Frontal cortex (tissue), 4 donors: ENCODE data around the gene NEDD4. TPM values are rescaled to one million over a fixed set of nuclear protein-coding genes. Genes with fewer than 3 reads are reported as not detected.
"Not testable (repeated sequence)": the region's sequence is repeated elsewhere in the genome, so short reads cannot be mapped to it uniquely, and the experiment has no call there.

ENCODE experiments used
- DNase-seq, 2 donors: peaks; one replicate each; pipeline ENCODE4 v3.0.0; 2012; ENCODE audit warnings: low spot score in 2 of 2
- FAIRE-seq: peaks from 2 replicates; lab custom pipeline; 2012; peaks lifted over from hg19 to GRCh38; lab: Jason Lieb, UNC
- total RNA-seq: library from RNA; depleted of rRNA; stranded (reverse); fragments of >200 nt; gene quantifications from one replicate; pipeline ENCODE4 v1.2.3, GENCODE V29; 2014
- donor health status: control.
- donor health status: control.
- donor health status: control.

The NEDD4 gene
- total RNA-seq, 1 donor from 2014 or later = 5.7 TPM

DNA sequence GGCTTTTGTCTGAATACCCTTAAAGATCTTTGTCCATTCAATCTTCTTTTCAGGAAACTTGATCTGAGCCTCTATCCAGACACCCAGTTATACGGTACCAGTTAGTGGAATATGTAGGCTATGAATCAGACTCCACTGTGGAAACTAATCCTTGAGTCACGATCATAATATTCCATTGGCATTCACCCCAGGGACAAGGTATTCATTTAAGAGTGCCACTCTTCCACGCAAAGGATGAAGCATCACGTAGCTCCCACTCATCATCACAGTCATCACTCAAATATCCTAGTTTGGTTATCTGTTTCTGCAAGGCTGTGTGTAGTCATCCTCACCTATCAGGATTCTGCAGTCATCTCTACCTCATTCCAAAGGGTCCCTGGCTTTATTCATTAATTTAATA lies 85.6 kb downstream of the NEDD4 start:
- DNase-seq (no peak), FAIRE-seq (no peak)

- DNase-seq (no peak), FAIRE-seq (no peak)
Observed at GRCh38 chr15:55902981-55903380, 90.4 kb downstream of the NEDD4 start.

- DNase-seq = no peak
- FAIRE-seq = no peak
Observed at GRCh38 chr15:55900019-55900418, 93.4 kb downstream of the NEDD4 start.

DNA sequence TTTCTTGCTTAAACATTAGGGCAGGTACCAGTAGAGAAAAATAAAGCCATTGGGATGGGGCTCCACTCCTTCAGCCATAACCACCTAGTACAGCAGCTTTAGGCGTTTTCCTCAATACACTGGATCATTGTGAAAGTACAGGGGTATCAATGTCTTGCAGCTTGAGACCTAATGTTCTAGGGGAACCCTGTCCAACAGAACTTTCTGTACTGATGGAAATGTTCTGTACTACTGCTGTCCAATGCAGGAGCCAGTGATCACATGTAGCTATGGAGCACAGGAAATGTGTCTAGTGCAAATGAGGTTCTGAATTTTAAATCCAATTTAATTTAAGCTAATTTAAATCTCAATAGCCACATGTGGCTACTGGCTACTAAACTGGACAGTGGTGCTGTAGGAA lies 93.9 kb downstream of the NEDD4 start:
- DNase-seq (no peak), FAIRE-seq (no peak)

DNA sequence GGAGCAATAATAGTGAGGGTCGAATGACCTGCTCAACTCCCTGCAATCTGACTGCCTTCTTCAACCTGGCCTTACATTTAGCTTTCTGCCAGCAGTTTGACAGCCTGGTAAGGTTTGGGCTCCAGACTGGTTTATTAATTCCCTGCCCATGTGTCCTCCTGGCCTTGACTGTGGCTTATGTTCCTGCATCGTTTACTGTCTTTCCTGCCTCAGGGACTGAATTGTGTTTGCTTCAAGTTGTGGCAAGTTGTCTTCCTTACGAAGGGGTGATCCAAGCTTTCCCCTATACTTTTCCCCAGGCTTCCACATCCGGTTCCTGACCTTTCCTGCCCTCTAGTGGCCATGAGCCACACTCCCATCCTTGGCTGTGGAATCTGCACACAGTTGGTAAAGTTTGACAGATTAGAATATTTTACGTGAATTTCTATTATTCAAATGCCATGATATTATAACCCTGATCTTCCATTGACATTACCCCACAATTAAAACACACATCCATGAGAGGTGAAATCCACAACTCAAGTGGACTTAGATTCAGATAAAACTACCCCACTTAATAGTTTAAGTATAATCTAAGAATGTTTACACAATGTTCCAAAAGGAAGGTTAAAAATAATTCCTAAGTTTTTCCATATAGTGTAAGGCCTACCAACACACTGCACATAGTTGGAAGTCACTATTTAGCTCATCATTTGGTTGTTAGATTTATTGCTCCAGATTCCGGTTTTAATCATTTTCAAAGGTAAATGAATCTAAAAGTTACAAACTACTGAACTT lies 95.7 kb downstream of the NEDD4 start:
- FAIRE-seq (no peak), DNase-seq (peak; percentile 8 to 35)

DNA sequence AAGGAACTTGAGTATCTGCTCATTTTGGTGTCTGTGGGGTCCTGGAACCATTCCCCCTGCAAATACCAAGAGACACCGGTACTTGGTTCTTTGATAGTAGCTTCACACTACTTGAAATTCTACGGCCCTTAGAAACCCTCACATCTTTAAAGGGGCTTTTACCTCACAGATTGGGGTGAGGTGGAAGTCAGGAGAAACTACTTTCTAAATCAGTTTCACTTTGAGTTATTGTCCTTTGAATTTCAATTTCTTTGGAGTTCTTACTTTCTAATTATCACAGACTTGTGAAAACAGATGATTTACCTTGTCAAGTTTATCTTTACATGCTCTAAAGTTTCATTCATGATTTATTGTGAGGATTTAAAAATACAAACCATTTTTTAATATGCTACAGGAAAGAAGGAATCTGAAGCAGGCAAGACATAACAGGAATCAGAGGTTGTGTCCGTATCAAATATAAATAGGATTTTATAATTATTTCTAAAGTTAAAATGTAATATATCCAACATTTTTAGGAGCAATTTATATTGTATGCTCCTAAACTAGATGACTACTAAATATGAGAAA lies 98.9 kb downstream of the NEDD4 start:
- FAIRE-seq = no peak

GRCh38 chr15:55893852-55894251 lies 99.6 kb downstream of the NEDD4 start:
- no peak for DNase-seq
- no peak for FAIRE-seq

More for the DNA sequence above, 98.9 kb downstream of the NEDD4 start:
- no peak for DNase-seq

DNA sequence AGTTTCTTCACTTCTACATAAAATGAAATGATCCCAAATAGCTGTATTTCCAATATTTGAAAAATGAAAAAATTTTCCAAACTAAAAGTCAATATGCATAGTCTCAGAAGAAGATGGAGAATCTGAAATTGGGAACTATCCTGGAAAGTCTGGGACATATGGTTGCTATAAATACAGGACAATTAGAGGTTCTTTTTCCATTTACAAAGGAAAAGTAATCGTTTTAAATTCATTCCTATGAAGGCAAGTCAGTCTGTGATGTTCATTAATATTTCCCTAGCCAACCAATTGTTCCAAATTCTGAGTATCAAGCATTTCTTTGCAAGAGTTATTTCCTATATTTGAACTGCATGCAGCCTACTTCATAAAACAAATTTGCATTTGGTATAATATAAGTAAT lies 102.2 kb downstream of the NEDD4 start:
- FAIRE-seq (no peak), DNase-seq (no peak)

GRCh38 chr15:55884223-55884622 lies 109.2 kb downstream of the NEDD4 start:
- DNase-seq (no peak), FAIRE-seq (no peak)

DNA sequence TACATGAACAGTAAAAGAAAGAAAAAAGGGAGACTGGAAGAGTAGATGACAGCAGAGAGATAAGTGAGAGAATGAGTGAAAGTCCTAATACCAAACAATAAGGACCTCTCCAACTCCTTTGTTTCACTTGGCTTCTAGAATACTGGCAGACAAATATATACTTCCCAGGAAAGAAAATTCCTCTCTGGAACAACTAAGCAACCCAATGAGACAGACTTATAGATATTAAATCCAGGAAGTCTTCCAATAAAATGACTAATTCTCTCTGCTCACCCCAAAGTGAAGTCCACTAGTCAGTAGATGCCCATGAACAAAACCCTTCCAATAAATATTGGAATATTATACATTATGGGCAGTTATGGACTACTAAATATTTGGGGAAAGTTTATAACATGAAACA lies 114.2 kb downstream of the NEDD4 start:
- DNase-seq = no peak
- no peak for FAIRE-seq

GRCh38 chr15:55873024-55873720 lies 120.2 kb downstream of the NEDD4 start:
- FAIRE-seq = no peak
- no peak for DNase-seq

- DNase-seq = no peak
- FAIRE-seq = no peak
Observed at GRCh38 chr15:55872471-55872870, 120.9 kb downstream of the NEDD4 start.

DNA sequence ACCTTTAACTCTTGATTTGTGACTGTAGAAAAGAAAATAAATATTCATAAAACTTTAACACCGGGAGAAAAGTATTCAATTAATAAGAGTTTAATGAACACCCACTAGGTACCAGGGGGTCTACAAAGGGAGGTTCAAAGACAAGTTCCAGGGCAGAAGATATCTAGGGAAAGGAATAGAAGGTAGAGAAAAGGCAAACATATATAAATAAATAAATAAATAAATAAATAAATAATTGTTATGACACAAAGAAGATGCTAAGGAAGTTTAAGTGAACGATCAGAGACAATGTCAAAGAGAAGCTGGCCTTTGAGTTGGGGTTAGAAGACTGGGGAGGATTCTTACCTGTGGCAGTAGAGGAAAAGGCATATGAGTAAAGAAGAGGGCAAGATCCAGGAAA lies 123.8 kb downstream of the NEDD4 start:
- FAIRE-seq (no peak), DNase-seq (no peak)

DNA sequence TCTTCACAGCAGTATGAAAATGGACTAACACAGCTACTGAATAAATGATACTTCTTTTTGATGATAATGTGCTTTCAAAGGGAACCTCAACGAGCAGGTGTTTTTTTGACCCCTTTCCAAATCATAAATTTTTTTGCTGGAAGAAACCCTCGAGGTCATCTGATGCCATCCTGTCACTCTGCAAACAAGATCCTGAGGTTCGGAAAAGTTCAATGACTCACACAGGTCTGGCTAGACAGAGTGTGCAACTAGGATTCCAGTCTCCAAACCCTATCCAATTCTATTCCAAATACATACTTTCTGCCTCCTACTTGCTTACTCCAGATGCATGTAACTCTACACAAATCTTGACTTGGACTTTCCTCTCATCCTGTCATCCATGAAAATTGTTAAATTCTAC lies 124.7 kb downstream of the NEDD4 start:
- FAIRE-seq (no peak), DNase-seq (no peak)

GRCh38 chr15:55868291-55868690 lies 125.1 kb downstream of the NEDD4 start:
- FAIRE-seq, DNase-seq: not testable (repeated sequence)

DNA sequence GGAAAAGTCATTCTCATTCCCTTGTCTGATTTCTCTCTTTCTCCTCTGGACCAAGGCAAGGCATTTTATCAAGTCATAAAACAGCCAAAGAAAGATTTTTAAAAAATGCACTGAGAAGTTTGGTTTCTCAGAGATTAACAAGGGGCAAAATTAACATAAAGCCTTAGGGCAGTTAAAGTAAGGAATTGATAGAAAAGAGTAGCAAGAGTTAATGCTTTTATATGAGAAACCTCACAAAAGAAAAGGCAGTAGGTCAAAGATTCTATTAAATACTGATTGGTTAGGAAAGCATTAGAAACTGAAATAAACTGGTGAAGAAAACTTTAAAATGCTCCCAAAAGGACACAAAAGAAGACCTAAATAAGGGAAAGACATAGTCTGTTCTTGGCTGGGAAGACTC lies 129.5 kb downstream of the NEDD4 start:
- FAIRE-seq = no peak
- DNase-seq = no peak

- no peak for FAIRE-seq
Observed at GRCh38 chr15:55861115-55861514, 132.3 kb downstream of the NEDD4 start.

DNA sequence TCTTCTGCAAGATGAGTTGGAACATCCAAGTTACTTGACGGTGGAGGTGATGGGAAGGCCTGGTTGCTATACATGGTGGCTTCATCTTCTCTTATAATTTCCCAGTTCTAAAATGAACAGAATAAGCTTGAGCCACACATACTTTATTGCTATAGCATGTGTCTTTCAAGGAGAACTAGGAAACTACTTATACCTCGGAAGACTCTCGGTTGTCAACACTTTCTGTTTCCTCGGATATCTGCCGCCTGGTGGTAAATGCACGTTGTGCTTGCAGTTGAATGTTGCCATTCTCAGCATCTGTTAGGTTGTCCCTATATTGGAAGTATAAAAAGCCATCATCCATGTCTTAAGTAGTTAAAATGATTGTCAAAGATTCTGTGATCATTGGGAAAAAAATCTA lies 132.9 kb downstream of the NEDD4 start:
- no peak for DNase-seq
- no peak for FAIRE-seq

More at GRCh38 chr15:55861115-55861514, 132.3 kb downstream of the NEDD4 start:
- DNase-seq = no peak

DNA sequence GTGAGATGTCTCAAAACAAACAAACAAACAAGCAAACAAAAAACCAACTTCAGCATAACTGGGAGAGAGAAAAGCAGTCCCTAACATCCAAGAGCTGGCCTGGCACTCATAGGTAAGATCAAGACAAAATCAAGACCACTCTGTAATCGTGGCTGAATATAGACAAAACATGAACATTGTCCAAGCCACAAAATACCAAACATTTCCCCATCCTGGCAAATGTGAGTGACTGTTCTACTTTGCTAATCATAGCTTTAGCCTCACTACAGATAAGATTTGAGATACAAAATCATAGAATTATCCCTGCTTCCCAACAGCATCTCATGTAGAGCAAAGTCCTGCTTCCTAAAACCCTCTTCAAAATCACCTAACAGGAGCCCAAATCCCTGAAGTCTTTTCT lies 133.7 kb downstream of the NEDD4 start:
- FAIRE-seq (no peak), DNase-seq (no peak)

- no peak for DNase-seq
- FAIRE-seq = no peak
Observed at GRCh38 chr15:55858661-55859060, 134.8 kb downstream of the NEDD4 start.

- FAIRE-seq = no peak
Observed at GRCh38 chr15:55856506-55857164, 136.8 kb downstream of the NEDD4 start.

More at GRCh38 chr15:55856506-55857164, 136.8 kb downstream of the NEDD4 start:
- DNase-seq = no peak
